ENCODE results near the gene KCNB1. TPM values are rescaled to one million over a fixed set of nuclear protein-coding genes. Genes with fewer than 3 reads are reported as not detected.

The KCNB1 gene
- polyA plus RNA-seq, 1 experiment, result 0.06 TPM

GRCh38 chr20:49483696-49484123, 1.2 kb upstream of the KCNB1 start:
- Histone ChIP-seq H3K4me3 (ENCODE audit: low read depth, low read length) (no peak overlapping the region), H3K27me3 (ENCODE audit: control insufficient read depth, insufficient read depth, low read length) (peaks cover 46% of the 10 kb centered on the region), H3K27ac (ENCODE audit: low read depth, low read length) (no peak overlapping the region), H3K9me3 (ENCODE audit: control insufficient read depth, insufficient read depth, low read length) (peaks cover 4% of the 10 kb centered on the region; the same call in 1 of the 2 replicates)
- no peak for TF ChIP-seq CTCF (IDR thresholded peaks at IDR 0.05; ENCODE audit: low read depth, low read length)
- CTCF ChIA-PET, result interaction anchor here (0.5 to 2.3 kb wide), 18 partner anchors 9 to 160 kb away, joined by 3 to 35 read pairs (median 6); no protein-coding TSS in a partner anchor
- POLR2A ChIA-PET, result interaction anchor here (0.6 kb wide), 1 partner anchor 192 kb away, joined by 3 read pairs; no protein-coding TSS in a partner anchor
- no peak for DNase-seq (ENCODE audit: low read depth, low spot score)

GRCh38 chr20:49483018-49483695, 689 bp upstream of the KCNB1 start:
- Histone ChIP-seq H3K9me3 (ENCODE audit: control insufficient read depth, insufficient read depth, low read length) (peaks cover 4% of the 10 kb centered on the region; the same call in 1 of the 2 replicates), H3K27me3 (ENCODE audit: control insufficient read depth, insufficient read depth, low read length) (peaks cover 45% of the 10 kb centered on the region), H3K27ac (ENCODE audit: low read depth, low read length) (no peak overlapping the region), H3K4me3 (ENCODE audit: low read depth, low read length) (no peak overlapping the region)
- TF ChIP-seq CTCF (IDR thresholded peaks at IDR 0.05; ENCODE audit: low read depth, low read length), result no peak
- DNase-seq (ENCODE audit: low read depth, low spot score), result no peak
- CTCF ChIA-PET, result interaction anchor here (0.6 to 2.1 kb wide), 5 partner anchors 8 to 149 kb away, joined by 3 to 35 read pairs (median 4); no protein-coding TSS in a partner anchor
- POLR2A ChIA-PET, result no interaction called here

GRCh38 chr20:49482173-49482572, 295 bp downstream of the KCNB1 start:
- no peak overlapping the region for H3K4me3 ChIP-seq (ENCODE audit: low read depth, low read length)
- peaks cover 4% of the 10 kb centered on the region; the same call in 1 of the 2 replicates for H3K9me3 ChIP-seq (ENCODE audit: control insufficient read depth, insufficient read depth, low read length)
- ChIA-PET CTCF (no interaction called here), POLR2A (interaction anchor here (0.5 kb wide), 1 partner anchor 174 kb away, joined by 3 read pairs; no protein-coding TSS in a partner anchor)
- H3K27me3 ChIP-seq (ENCODE audit: control insufficient read depth, insufficient read depth, low read length), result peaks cover 50% of the 10 kb centered on the region
- no peak overlapping the region for H3K27ac ChIP-seq (ENCODE audit: low read depth, low read length)
- DNase-seq (ENCODE audit: low read depth, low spot score), result no peak
- TF ChIP-seq CTCF (IDR thresholded peaks at IDR 0.05; ENCODE audit: low read depth, low read length), result no peak

GRCh38 chr20:49481116-49481515, 1.4 kb downstream of the KCNB1 start:
- TF ChIP-seq CTCF (IDR thresholded peaks at IDR 0.05; ENCODE audit: low read depth, low read length), result no peak
- H3K27ac ChIP-seq (ENCODE audit: low read depth, low read length), result no peak overlapping the region
- peaks cover 4% of the 10 kb centered on the region; the same call in 1 of the 2 replicates for H3K9me3 ChIP-seq (ENCODE audit: control insufficient read depth, insufficient read depth, low read length)
- H3K27me3 ChIP-seq (ENCODE audit: control insufficient read depth, insufficient read depth, low read length), result peaks cover 40% of the 10 kb centered on the region
- no peak for DNase-seq (ENCODE audit: low read depth, low spot score)
- no peak overlapping the region for H3K4me3 ChIP-seq (ENCODE audit: low read depth, low read length)
- ChIA-PET CTCF (no interaction called here), POLR2A (no interaction called here)

- no peak for TF ChIP-seq CTCF (IDR thresholded peaks at IDR 0.05; ENCODE audit: low read depth, low read length)
- CTCF ChIA-PET, result no interaction called here
- DNase-seq (ENCODE audit: low read depth, low spot score), result no peak
- Histone ChIP-seq H3K27ac (ENCODE audit: low read depth, low read length) (no peak overlapping the region), H3K9me3 (ENCODE audit: control insufficient read depth, insufficient read depth, low read length) (peaks cover 4% of the 10 kb centered on the region; the same call in 1 of the 2 replicates), H3K4me3 (ENCODE audit: low read depth, low read length) (no peak overlapping the region), H3K27me3 (ENCODE audit: control insufficient read depth, insufficient read depth, low read length) (peaks cover 38% of the 10 kb centered on the region)
- POLR2A ChIA-PET, result no interaction called here
These were observed 2.2 kb downstream of the KCNB1 start for GRCh38 chr20:49480236-49480635.
